ENCODE data around the gene SOX8.
"Not testable (repeated sequence)": the region's sequence is repeated elsewhere in the genome, so short reads cannot be mapped to it uniquely, and the experiment has no call there.

The SOX8 gene

GRCh38 chr16:953818-954217, 27.8 kb upstream of the SOX8 start:
- DNase-seq (ENCODE audit: low read depth in 4 of 4, low spot score in 1 of 4), result not testable (repeated sequence)

- DNase-seq (ENCODE audit: low read depth in 4 of 4, low spot score in 1 of 4), result not testable (repeated sequence)
These were observed 25.8 kb upstream of the SOX8 start for GRCh38 chr16:955766-956165.

GRCh38 chr16:959232-960040, 22.1 kb upstream of the SOX8 start:
- DNase-seq (ENCODE audit: low read depth in 4 of 4, low spot score in 1 of 4), result no peak

- no peak for DNase-seq (ENCODE audit: low read depth in 4 of 4, low spot score in 1 of 4)
These were observed 19.2 kb upstream of the SOX8 start for GRCh38 chr16:962366-962765.

- no peak for DNase-seq (ENCODE audit: low read depth in 4 of 4, low spot score in 1 of 4)
These were observed 18.4 kb upstream of the SOX8 start for GRCh38 chr16:962901-963814.

GRCh38 chr16:963913-964312, 17.7 kb upstream of the SOX8 start:
- DNase-seq (ENCODE audit: low read depth in 4 of 4, low spot score in 1 of 4), result no peak

- peak in 3 of 4 experiments; percentile 42 to 60 (median 57) for DNase-seq (ENCODE audit: low read depth in 4 of 4, low spot score in 1 of 4)
These were observed 17.1 kb upstream of the SOX8 start for GRCh38 chr16:964356-965035.

- DNase-seq (ENCODE audit: low read depth in 4 of 4, low spot score in 1 of 4), result no peak
These were observed 16.6 kb upstream of the SOX8 start for GRCh38 chr16:965036-965395.

- no peak for DNase-seq (ENCODE audit: low read depth in 4 of 4, low spot score in 1 of 4)
These were observed 16.1 kb upstream of the SOX8 start for GRCh38 chr16:965487-965886.

GRCh38 chr16:966035-966434, 15.5 kb upstream of the SOX8 start:
- DNase-seq (ENCODE audit: low read depth in 4 of 4, low spot score in 1 of 4), result no peak

- DNase-seq (ENCODE audit: low read depth in 4 of 4, low spot score in 1 of 4), result no peak
These were observed 15.1 kb upstream of the SOX8 start for GRCh38 chr16:966505-966904.

GRCh38 chr16:967077-967541, 14.5 kb upstream of the SOX8 start:
- no peak for DNase-seq (ENCODE audit: low read depth in 4 of 4, low spot score in 1 of 4)

GRCh38 chr16:967546-968295, 13.8 kb upstream of the SOX8 start:
- no peak for DNase-seq (ENCODE audit: low read depth in 4 of 4, low spot score in 1 of 4)

- DNase-seq (ENCODE audit: low read depth in 4 of 4, low spot score in 1 of 4), result no peak
These were observed 12.9 kb upstream of the SOX8 start for GRCh38 chr16:968620-969019.

GRCh38 chr16:969508-970385, 11.8 kb upstream of the SOX8 start:
- DNase-seq (ENCODE audit: low read depth in 4 of 4, low spot score in 1 of 4), result no peak

- DNase-seq (ENCODE audit: low read depth in 4 of 4, low spot score in 1 of 4), result peak in 1 of 4 experiments; percentile 11
These were observed 11.2 kb upstream of the SOX8 start for GRCh38 chr16:970386-970765.

- peak; percentile 84 to 96 (median 92) for DNase-seq (ENCODE audit: low read depth in 4 of 4, low spot score in 1 of 4)
These were observed 10.6 kb upstream of the SOX8 start, which contains the start of gene LMF1 for GRCh38 chr16:970766-971581. TSS of gene LMF1 (minus strand) at chr16:970984. CDS start at chr16:970980, 4 bp downstream.

- DNase-seq (ENCODE audit: low read depth in 4 of 4, low spot score in 1 of 4), result no peak
These were observed 10.0 kb upstream of the SOX8 start for GRCh38 chr16:971582-971905.

GRCh38 chr16:971981-972315, 9.6 kb upstream of the SOX8 start:
- no peak for DNase-seq (ENCODE audit: low read depth in 4 of 4, low spot score in 1 of 4)
